IMR-90 (cell line): Measurements from ENCODE around the gene TNFRSF4. TPM values are rescaled to one million over a fixed set of nuclear protein-coding genes. Genes with fewer than 3 reads are reported as not detected.

Source experiments
- ATAC-seq: fragments of 200-7000 bp; cut with Tn5 transposase; 2 replicates; pipeline ENCODE4 v1.9.1; 2020; ENCODE audit warnings: low read depth, mild to moderate bottlenecking, moderate library complexity
- BruUV-seq: library from RNA; stranded (reverse); fragments of 400-500 nt; replicated peaks from 2 replicates; lab custom pipeline; 2021; lab: Mats Ljungman, UMichigan
- CTCF ChIA-PET: fragments of 300-600 bp; formaldehyde crosslinking; extraction: SDS; loops from one replicate; lab custom pipeline; 2021; ENCODE audit warnings: antibody characterized with exemption; lab: Yijun Ruan, JAX
- POLR2A ChIA-PET: fragments of 300-600 bp; sonication (Branson Sonifier 250); formaldehyde crosslinking; loops from one replicate; lab custom pipeline; 2022; ENCODE audit warnings: antibody characterized with exemption; ENCODE audit not compliant: unreplicated experiment; lab: Charles Lee
- DNase-seq: peaks from one replicate; pipeline ENCODE4 v3.0.0; 2013
- H2AFZ ChIP-seq: replicated peaks from 2 replicates; pipeline ENCODE3; 2013; ENCODE audit warnings: low read length, mild to moderate bottlenecking; ENCODE audit not compliant: poor library complexity
- H2AK5ac ChIP-seq: 2 replicates; pipeline ENCODE4 v1.6.1; 2013; ENCODE audit warnings: low read depth, low read length, inconsistent platforms
- H2AK9ac ChIP-seq: replicated peaks from 2 replicates; pipeline ENCODE3; 2013; ENCODE audit warnings: mild to moderate bottlenecking, low read depth, low read length, moderate library complexity; ENCODE audit not compliant: poor library complexity
- H2BK120ac ChIP-seq: 2 replicates; pipeline ENCODE4 v1.6.1; 2013; ENCODE audit warnings: low read depth, low read length, inconsistent platforms
- H2BK15ac ChIP-seq: 3 replicates; pipeline ENCODE4 v1.6.1; 2013; ENCODE audit warnings: low read depth, low read length, inconsistent platforms
- H2BK20ac ChIP-seq: 2 replicates; pipeline ENCODE4 v1.6.1; 2013; ENCODE audit warnings: low read depth, mild to moderate bottlenecking, inconsistent platforms, low read length, moderate library complexity
- H2BK5ac ChIP-seq: 2 replicates; pipeline ENCODE4 v1.6.1; 2013; ENCODE audit warnings: mild to moderate bottlenecking, low read depth, low read length, inconsistent platforms; ENCODE audit not compliant: poor library complexity, severe bottlenecking
- H3K14ac ChIP-seq: replicated peaks from 2 replicates; pipeline ENCODE4 v1.6.1; 2013; ENCODE audit warnings: low read depth, low read length, inconsistent platforms
- H3K18ac ChIP-seq: 2 replicates; pipeline ENCODE4 v1.6.1; 2013; ENCODE audit warnings: low read depth, low read length, control low read depth
- H3K23ac ChIP-seq: 2 replicates; pipeline ENCODE4 v1.6.1; 2013; ENCODE audit warnings: low read depth, low read length, inconsistent platforms
- H3K27ac ChIP-seq: 2 replicates; pipeline ENCODE4 v1.5.1; 2013; ENCODE audit warnings: mild to moderate bottlenecking, control low read depth, low read length; ENCODE audit not compliant: insufficient read depth
- H3K27me3 ChIP-seq: 2 replicates; pipeline ENCODE4 v1.6.1; 2013; ENCODE audit warnings: low read length; ENCODE audit not compliant: control insufficient read depth, insufficient read depth
- H3K36me3 ChIP-seq: 2 replicates; pipeline ENCODE4 v1.6.1; 2013; ENCODE audit warnings: low read length, mixed read lengths; ENCODE audit not compliant: control insufficient read depth, insufficient read depth
- H3K4ac ChIP-seq: 2 replicates; pipeline ENCODE4 v1.6.1; 2013; ENCODE audit warnings: low read depth, low read length, inconsistent platforms
- H3K4me1 ChIP-seq: 2 replicates; pipeline ENCODE4 v1.6.1; 2013; ENCODE audit warnings: low read length, mixed read lengths; ENCODE audit not compliant: control insufficient read depth, insufficient read depth
- H3K4me2 ChIP-seq: 2 replicates; pipeline ENCODE4 v1.6.1; 2013; ENCODE audit warnings: low read depth, mild to moderate bottlenecking, control low read depth, low read length, moderate library complexity
- H3K4me3 ChIP-seq: 2 replicates; pipeline ENCODE4 v1.5.1; 2013; ENCODE audit warnings: low read depth, mild to moderate bottlenecking, control low read depth, low read length, moderate library complexity; ENCODE audit not compliant: insufficient read depth
- H3K56ac ChIP-seq: 2 replicates; pipeline ENCODE4 v1.6.1; 2013; ENCODE audit warnings: low read length, inconsistent platforms; ENCODE audit not compliant: insufficient read depth; ENCODE audit errors: extremely low read depth
- H3K79me1 ChIP-seq, 2 experiments: 2 replicates each; pipeline ENCODE4 v1.6.1; 2013; ENCODE audit warnings: low read length in 2 of 2, inconsistent platforms in 1 of 2, low read depth in 1 of 2
- H3K9ac ChIP-seq: 2 replicates; pipeline ENCODE4 v1.6.1; 2013; ENCODE audit warnings: low read depth, low read length, control low read depth
- H3K9me1 ChIP-seq: 2 replicates; pipeline ENCODE4 v1.6.1; 2013; ENCODE audit warnings: low read length, inconsistent platforms; ENCODE audit not compliant: insufficient read depth
- H3K9me3 ChIP-seq: 2 replicates; pipeline ENCODE4 v1.6.1; 2013; ENCODE audit warnings: low read length; ENCODE audit not compliant: control insufficient read depth, insufficient read depth
- H4K20me1 ChIP-seq: 2 replicates; pipeline ENCODE4 v1.6.1; 2013; ENCODE audit warnings: low read length, inconsistent platforms; ENCODE audit not compliant: insufficient read depth
- H4K5ac ChIP-seq: 2 replicates; pipeline ENCODE4 v1.6.1; 2013; ENCODE audit warnings: mild to moderate bottlenecking, low read depth, low read length, control low read depth
- H4K8ac ChIP-seq, 2 experiments: 2 replicates each; pipeline ENCODE4 v1.6.1; 2013; ENCODE audit warnings: low read depth in 2 of 2, low read length in 2 of 2, control low read depth in 1 of 2, inconsistent platforms in 1 of 2
- H4K91ac ChIP-seq: 2 replicates; pipeline ENCODE4 v1.6.1; 2013; ENCODE audit warnings: low read depth, low read length, inconsistent platforms; ENCODE audit not compliant: insufficient read depth
- CHD1 ChIP-seq: IDR thresholded peaks from 2 replicates; pipeline ENCODE4 v1.6.1; 2012; ENCODE audit warnings: low read depth, low read length, improper control_type of control experiment
- MAZ ChIP-seq: IDR thresholded peaks from 2 replicates; pipeline ENCODE4 v1.6.1; 2012; ENCODE audit warnings: low read depth, mild to moderate bottlenecking, low read length, improper control_type of control experiment, moderate library complexity, borderline replicate concordance
- MXI1 ChIP-seq: IDR thresholded peaks from 2 replicates; pipeline ENCODE4 v1.6.1; 2012; ENCODE audit warnings: low read depth, mild to moderate bottlenecking, low read length, moderate library complexity, borderline replicate concordance
- RCOR1 ChIP-seq: IDR thresholded peaks from 2 replicates; pipeline ENCODE4 v1.6.1; 2012; ENCODE audit warnings: mild to moderate bottlenecking, low read length, improper control_type of control experiment; ENCODE audit not compliant: insufficient replicate concordance
- USF2 ChIP-seq: fragments of 150-350 bp; IDR thresholded peaks from 2 replicates; pipeline ENCODE4 v1.6.1; 2017; ENCODE audit warnings: mild to moderate bottlenecking, antibody characterized with exemption, low read length, low read depth
- WGBS, 2 experiments: methylation state at CpG; one replicate each; pipeline versions ENCODE4 v1.1.5 to v1.1.7; 2013; ENCODE audit warnings: missing lambda C conversion rate in 2 of 2; ENCODE audit not compliant: insufficient read length in 1 of 2; ENCODE audit errors: extremely low coverage in 2 of 2; 5-methylcytosine and 5-hydroxymethylcytosine counted together
- dilution Hi-C: fragments of 300-500 bp; cut with HindIII; formaldehyde crosslinking; loops from one replicate; pipeline ENCODE4 v1.14.3; 2018; ENCODE audit warnings: low sequenced_read_pairs; ENCODE audit not compliant: unreplicated experiment
- in situ Hi-C: fragments of 300-500 bp; cut with MboI; formaldehyde crosslinking; loops from 3 replicates; pipeline ENCODE4 v1.14.3; 2019; ENCODE audit warnings: low sequenced_read_pairs, inconsistent platforms, mixed read lengths
- intact Hi-C: fragments of 100-400 bp; cut with micrococcal nuclease; formaldehyde crosslinking; loops from 2 replicates; pipeline ENCODE4 v1.10.0; 2022
- polyA plus RNA-seq, 3 experiments: library from polyadenylated mRNA; depleted of rRNA; stranded (reverse); fragments of >200 nt; gene quantifications; 2 replicates each; pipeline ENCODE4 v1.2.3, GENCODE V29; 2012; ENCODE audit warnings: low replicate concordance in 1 of 3
- total RNA-seq: library from RNA; depleted of rRNA; stranded (reverse); fragments of >200 nt; gene quantifications from 2 replicates; pipeline ENCODE4 v1.2.3, GENCODE V29; 2012

Gene TNFRSF4
- total and polyA plus RNA-seq, 2 of the 4 experiments (the other 2 are of a cell fraction), result 0.15 TPM; not detected in 1

- Histone ChIP-seq H4K91ac (no peak overlapping the region), H3K9ac (no peak overlapping the region), H3K23ac (no peak overlapping the region), H3K4me3 (no peak overlapping the region), H2AFZ (no peak overlapping the region), H3K36me3 (no peaks in the 10 kb centered on the region), H3K9me1 (no peaks in the 10 kb centered on the region), H4K20me1 (no peaks in the 10 kb centered on the region), H3K4ac (no peak overlapping the region), H3K14ac (no peak overlapping the region), H3K79me1 (no peaks in the 10 kb centered on the region), H2AK5ac (no peak overlapping the region), H2BK5ac (no peak overlapping the region), H3K9me3 (no peaks in the 10 kb centered on the region), H3K4me2 (no peak overlapping the region), H4K8ac (no peak overlapping the region), H3K56ac (no peak overlapping the region), H4K5ac (no peak overlapping the region), H3K4me1 (no peaks in the 10 kb centered on the region), H2AK9ac (no peak overlapping the region), H3K18ac (no peak overlapping the region), H3K27ac (no peak overlapping the region), H2BK20ac (no peak overlapping the region), H3K27me3 (peaks cover 46% of the 10 kb centered on the region), H2BK120ac (no peak overlapping the region), H2BK15ac (no peak overlapping the region)
- ChIA-PET POLR2A (no interaction called here), CTCF (no interaction called here)
- BruUV-seq, result no TSS peak
- DNase-seq (no peak), ATAC-seq (no peak)
- intact Hi-C loops, result no loop called here
- in situ Hi-C loops, result no loop called here
- WGBS, 2 experiments, result 81% methylated on average over 15 of the region's 20 CpGs; no CpG with 5 or more reads in 1 of the 2 experiments
- dilution Hi-C loops, result no loop called here
- no peak for TF ChIP-seq MXI1
- no peak for TF ChIP-seq CHD1
- TF ChIP-seq USF2, result no peak
- no peak for TF ChIP-seq MAZ
- no peak for TF ChIP-seq RCOR1
These were observed 46.5 kb downstream of the TNFRSF4 start for GRCh38 chr1:1167398-1167821.
